ENCODE data around the gene MAD2L1BP. TPM values are rescaled to one million over a fixed set of nuclear protein-coding genes. Genes with fewer than 3 reads are reported as not detected.

MAD2L1BP gene
- total RNA-seq, 2 donors from 2014 or later, result 14.8 to 17.4 TPM

DNA sequence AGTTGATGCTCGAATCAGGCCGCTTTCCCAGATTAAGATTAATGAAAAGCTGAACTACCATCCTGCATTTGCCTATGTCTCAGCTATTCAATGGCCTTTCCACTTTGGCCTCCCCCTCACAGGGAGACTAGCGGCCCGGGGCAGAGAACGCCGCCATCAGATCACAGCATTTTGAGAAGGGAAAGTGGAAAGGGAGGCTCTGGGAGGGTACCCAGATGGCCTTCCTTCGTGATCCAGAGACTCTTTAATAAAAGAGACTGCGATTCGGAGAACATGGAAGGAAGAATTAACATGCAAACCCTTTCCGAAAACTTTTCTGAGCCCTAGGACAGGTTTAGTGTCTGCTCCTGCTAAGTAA is 51.4 kb downstream of the MAD2L1BP start:
- H3K9me3 ChIP-seq, result no peaks in the 10 kb centered on the region
- WGBS, 2 donors, result 2% methylated on average over 10 of the region's 10 CpGs
- peak overlapping the region; percentile 49 to 59 for H3K4me3 ChIP-seq
- TF ChIP-seq, protein P1, sequence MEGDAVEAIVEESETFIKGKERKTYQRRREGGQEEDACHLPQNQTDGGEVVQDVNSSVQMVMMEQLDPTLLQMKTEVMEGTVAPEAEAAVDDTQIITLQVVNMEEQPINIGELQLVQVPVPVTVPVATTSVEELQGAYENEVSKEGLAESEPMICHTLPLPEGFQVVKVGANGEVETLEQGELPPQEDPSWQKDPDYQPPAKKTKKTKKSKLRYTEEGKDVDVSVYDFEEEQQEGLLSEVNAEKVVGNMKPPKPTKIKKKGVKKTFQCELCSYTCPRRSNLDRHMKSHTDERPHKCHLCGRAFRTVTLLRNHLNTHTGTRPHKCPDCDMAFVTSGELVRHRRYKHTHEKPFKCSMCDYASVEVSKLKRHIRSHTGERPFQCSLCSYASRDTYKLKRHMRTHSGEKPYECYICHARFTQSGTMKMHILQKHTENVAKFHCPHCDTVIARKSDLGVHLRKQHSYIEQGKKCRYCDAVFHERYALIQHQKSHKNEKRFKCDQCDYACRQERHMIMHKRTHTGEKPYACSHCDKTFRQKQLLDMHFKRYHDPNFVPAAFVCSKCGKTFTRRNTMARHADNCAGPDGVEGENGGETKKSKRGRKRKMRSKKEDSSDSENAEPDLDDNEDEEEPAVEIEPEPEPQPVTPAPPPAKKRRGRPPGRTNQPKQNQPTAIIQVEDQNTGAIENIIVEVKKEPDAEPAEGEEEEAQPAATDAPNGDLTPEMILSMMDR (IDR thresholded peaks at IDR 0.05), result no peak
- TF ChIP-seq POLR2A (IDR thresholded peaks at IDR 0.05), result no peak
- H3K36me3 ChIP-seq (replicated peaks in 1 of 2; ENCODE audit: insufficient read depth in 1 of 2, low read depth in 2 of 2), result no peaks in the 10 kb centered on the region
- peaks cover 21% of the 10 kb centered on the region for H3K4me1 ChIP-seq
- intact Hi-C loops (cut with DNase I), result no loop called here
- H3K27ac ChIP-seq, result peak overlapping the region in 3 of 4 donors; percentile 27 to 69 (median 68)
- no peaks in the 10 kb centered on the region for H3K27me3 ChIP-seq
- peak; percentile 10 for ATAC-seq
- no peak for DNase-seq

DNA sequence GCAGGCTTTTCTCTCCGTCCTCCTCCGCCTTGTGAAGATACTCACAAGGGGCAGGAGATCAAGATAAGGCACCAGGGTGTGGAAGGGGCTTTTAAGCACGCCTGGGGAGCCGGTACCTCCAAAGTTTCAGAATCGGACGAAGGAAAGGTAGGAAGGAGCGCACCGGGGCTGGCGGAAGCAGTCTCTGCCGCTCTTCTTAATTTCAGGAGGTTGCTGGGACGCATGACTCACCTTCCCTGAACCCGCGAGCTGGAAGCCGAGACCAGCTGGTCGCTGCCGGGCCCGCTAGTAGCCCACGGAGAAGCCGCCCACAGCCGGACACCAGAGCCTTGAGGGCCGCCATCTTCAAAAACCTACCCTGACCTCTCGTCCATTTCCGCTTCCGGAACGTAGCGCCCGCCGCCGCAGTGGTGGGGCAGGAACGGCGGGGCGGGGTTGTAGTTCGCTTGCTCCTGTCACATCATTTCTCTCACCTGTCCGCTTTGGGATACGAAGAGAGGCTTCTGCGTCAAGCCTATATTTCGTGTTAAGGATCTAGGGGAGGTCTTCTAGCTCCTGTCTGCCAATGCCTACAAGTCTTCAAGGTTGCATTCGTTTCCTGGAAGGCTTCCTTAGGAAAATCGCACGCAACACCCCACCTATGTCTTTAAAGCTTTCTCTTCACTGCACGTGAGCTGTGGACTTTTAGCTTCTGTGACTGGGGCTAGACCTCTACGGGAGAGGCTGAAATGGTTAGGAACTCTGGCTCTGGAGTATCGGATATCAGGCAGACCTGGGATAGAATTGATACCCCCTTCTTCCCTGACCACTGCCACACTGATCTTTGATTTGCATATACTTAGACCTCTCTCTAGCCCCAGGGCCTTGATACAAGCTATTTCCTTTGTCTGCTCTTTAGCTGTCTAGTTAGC is 52.1 kb downstream of the MAD2L1BP start, which contains the start of gene MRPS18A:
Gene MRPS18A, minus strand, starts transcription at position 355 of the 911 bp plus-strand sequence. Its CDS starts 12 bp downstream, at position 343.
- Histone ChIP-seq H3K9me3 (no peaks in the 10 kb centered on the region), H3K4me3 (peak within 1 kb of the TSS; percentile 49 to 59), H3K27me3 (no peaks in the 10 kb centered on the region), H3K27ac (peak within 1 kb of the TSS; percentile 20 to 69 (median 48)), H3K36me3 (replicated peaks in 1 of 2; ENCODE audit: insufficient read depth in 1 of 2, low read depth in 2 of 2) (no peaks in the 10 kb centered on the region), H3K4me1 (peaks cover 21% of the 10 kb centered on the region)
- DNase-seq, result peak; percentile 75 to 85 (median 79)
- 1% methylated on average over 33 to 43 of the region's 43 CpGs for WGBS, 2 donors
- TF ChIP-seq POLR2A (IDR thresholded peaks at IDR 0.05), result peak in 2 of 3 donors; percentile 58 to 70
- TF ChIP-seq, protein P1 (IDR thresholded peaks at IDR 0.05), result no peak
- peak; percentile 96 for ATAC-seq
- intact Hi-C loops (cut with DNase I), result no loop called here

DNA sequence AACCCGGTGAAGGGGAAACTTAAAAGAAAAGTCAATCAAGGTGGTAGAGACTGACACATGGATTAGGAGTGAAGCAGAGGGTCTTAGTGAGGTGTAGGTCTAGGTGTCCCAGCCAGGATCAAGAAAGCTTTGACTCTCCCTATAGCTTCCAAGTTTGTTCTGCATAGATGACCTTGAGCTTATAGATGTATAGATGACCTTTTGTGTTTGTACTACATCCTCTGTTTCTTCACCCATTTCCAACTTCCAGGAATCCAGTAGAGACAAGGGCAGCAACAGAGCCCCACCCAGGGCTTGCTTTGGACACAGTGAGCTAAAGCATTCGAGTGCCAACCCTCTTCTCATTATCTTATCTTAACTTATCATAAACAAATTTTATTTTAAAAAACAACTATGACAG is 53.8 kb downstream of the MAD2L1BP start:
- DNase-seq, result no peak
- Histone ChIP-seq H3K4me3 (no peak overlapping the region), H3K4me1 (peaks cover 21% of the 10 kb centered on the region), H3K36me3 (replicated peaks in 1 of 2; ENCODE audit: insufficient read depth in 1 of 2, low read depth in 2 of 2) (no peaks in the 10 kb centered on the region), H3K9me3 (no peaks in the 10 kb centered on the region), H3K27me3 (no peaks in the 10 kb centered on the region), H3K27ac (no peak overlapping the region)
- ATAC-seq, result no peak
- TF ChIP-seq POLR2A (IDR thresholded peaks at IDR 0.05), result no peak
- TF ChIP-seq, protein P1 (IDR thresholded peaks at IDR 0.05), result no peak
- WGBS, 2 donors, result 50 to 56% methylated on average over 2 of the region's 2 CpGs
- intact Hi-C loops (cut with DNase I), result no loop called here

Other genes starting within 250 kb of the MAD2L1BP start
- 10 to 100 TPM; 17.1 to 44.5 TPM for gene ABCC10, start 208.3 kb upstream of the MAD2L1BP start, total RNA-seq
- gene DLK2, start 180.3 kb upstream of the MAD2L1BP start, total RNA-seq, result not detected
- 10 to 100 TPM; 16.9 to 47.5 TPM for gene TJAP1, start 158.3 kb upstream of the MAD2L1BP start, total RNA-seq
- gene LRRC73, start 125.5 kb upstream of the MAD2L1BP start, total RNA-seq, result not detected
- 100 to 1,000 TPM in 1 of 2 donors, 10 to 100 TPM in 1; 79.4 to 122 TPM for gene YIPF3, start 118.9 kb upstream of the MAD2L1BP start, total RNA-seq
- 10 to 100 TPM; 19.1 to 20.2 TPM for gene POLR1C, start 118.8 kb upstream of the MAD2L1BP start, total RNA-seq
- gene XPO5, start 59.8 kb upstream of the MAD2L1BP start, total RNA-seq, result 10 to 100 TPM; 16.8 to 20.5 TPM
- gene POLH, start 59.7 kb upstream of the MAD2L1BP start, total RNA-seq, result 1 to 10 TPM; 4.3 to 8.8 TPM
- gene GTPBP2, start 6.6 kb upstream of the MAD2L1BP start, total RNA-seq, result 10 to 100 TPM; 32.9 to 55.0 TPM
- gene RSPH9, start 9.2 kb downstream of the MAD2L1BP start, total RNA-seq, result not detected
- 10 to 100 TPM; 16.9 to 36.3 TPM for gene MRPS18A, start 52.0 kb downstream of the MAD2L1BP start, total RNA-seq
- 100 to 1,000 TPM in 1 of 2 donors, 10 to 100 TPM in 1; 84.8 to 272 TPM for gene VEGFA, start 134.4 kb downstream of the MAD2L1BP start, total RNA-seq